HG03457 (cell line): ENCODE results near the gene DNAJC5.

ENCODE experiments used
- ATAC-seq: cut with Tn5 transposase; IDR thresholded peaks from one replicate; pipeline ENCODE4 v1.9.1; 2021; ENCODE audit warnings: moderate number of reproducible peaks; ENCODE audit not compliant: unreplicated experiment

The DNAJC5 gene

GRCh38 chr20:63883201-63883593, 11.7 kb upstream of the DNAJC5 start:
- no peak for ATAC-seq

GRCh38 chr20:63884506-63885263, 10.2 kb upstream of the DNAJC5 start:
- ATAC-seq, result no peak

- no peak for ATAC-seq
Observed at GRCh38 chr20:63885264-63886053, 9.5 kb upstream of the DNAJC5 start.

- ATAC-seq, result no peak
Observed at GRCh38 chr20:63886054-63886419, 8.9 kb upstream of the DNAJC5 start.

GRCh38 chr20:63886921-63887320, 8.0 kb upstream of the DNAJC5 start:
- ATAC-seq, result no peak

- no peak for ATAC-seq
Observed at GRCh38 chr20:63889241-63890200, 5.4 kb upstream of the DNAJC5 start.

DNA sequence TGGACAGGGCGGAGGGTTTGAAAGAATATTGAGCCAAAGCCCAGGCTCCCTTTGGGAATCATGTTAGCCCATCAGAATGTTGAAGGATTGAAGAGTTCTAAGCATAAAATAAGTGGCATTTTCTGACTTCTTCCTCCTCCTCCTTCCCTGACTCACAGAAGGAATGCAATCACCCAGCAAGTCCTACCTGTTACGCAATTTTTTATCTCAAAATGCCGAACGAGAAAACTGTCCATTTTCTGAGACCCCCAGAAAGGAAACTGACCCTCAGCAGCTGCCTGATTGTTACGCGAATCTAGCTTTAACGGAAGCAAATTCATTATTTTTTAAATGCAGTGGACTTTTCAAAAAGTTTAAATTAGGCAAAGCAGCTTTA, 4.7 kb upstream of the DNAJC5 start:
- no peak for ATAC-seq

DNA sequence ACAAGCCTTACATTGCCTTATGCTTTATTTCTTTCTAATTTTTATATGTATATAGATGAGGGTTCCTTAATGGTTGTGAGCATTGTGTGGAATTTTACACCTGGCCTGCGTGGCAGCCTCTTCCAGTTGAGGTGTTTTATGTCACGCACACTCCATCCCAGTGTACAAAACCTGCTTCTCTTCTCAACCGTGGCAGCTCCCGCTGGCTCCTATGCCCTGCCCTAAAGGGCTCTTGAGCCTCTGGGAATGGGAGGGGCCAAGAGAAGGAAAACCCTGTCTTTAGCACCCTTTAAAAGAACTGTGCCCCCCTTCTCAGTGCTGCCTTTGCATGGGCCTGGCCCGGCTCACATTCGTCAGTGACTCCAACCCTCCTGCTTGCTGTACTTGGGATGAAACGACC, 4.3 kb upstream of the DNAJC5 start:
- ATAC-seq, result no peak

DNA sequence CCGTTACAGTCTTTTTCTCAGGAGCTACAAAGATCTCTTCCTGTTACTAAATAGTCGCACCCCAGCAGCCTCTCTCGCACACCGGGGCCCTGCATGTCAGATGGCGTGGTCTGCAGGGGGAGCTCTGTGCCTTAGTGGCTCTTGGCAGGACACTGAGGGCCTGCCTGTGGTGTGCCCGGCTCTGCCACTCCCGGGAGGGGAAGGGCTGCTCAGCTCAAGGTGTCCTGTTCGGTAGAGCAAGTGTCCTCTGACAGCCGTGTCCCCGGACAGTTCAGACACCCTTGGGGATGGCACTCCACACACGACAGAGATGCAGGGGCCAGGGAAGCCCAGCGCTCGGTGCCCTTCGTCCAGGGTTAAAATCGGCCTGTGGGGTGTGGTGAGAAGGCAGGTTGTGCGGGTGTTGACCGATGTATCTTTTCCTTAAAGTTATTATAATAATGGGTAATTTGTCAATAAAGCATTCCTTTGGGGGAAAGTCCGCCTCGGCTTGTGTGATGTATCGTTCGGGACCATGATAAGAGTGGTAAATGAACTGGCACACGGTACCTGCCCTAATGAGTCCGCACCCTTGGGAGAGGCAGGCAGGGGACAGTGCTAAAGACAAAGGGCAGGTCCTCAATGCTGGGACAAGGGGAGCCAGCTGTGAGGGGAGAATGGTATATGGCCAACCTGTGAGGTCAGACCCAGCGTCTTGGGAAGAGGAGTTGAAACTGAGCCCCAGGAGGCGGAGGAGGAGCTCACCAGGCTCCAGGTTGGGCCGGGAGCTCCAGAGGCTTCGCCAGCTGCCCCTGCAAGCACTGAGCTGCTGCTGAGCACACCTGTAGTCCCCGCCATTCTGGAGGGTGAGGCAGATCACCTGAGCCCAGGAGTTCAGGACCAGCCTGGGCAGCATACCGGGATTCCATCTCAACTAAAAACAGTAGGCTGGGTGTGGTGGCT, 3.6 kb upstream of the DNAJC5 start:
- ATAC-seq, result no peak

DNA sequence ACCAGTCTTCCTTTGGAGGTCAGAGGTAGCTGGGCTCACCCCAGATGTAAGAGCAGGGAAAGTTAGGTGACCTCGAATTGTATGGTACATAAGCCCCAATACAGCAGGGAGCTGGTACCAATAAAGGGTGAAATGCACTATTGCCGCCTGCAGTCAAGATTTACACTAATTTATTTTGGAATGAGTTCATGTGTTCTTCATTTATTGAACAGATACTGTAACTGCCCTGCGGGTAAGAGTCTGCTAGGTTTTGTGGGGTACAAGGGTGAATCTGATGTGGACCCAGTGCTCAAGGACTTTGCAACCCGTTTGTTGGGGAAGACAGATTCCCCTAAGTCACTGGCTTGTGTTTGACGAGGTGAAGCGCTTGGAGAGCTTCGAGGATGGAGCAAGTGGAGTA, 2.5 kb upstream of the DNAJC5 start:
- no peak for ATAC-seq

DNA sequence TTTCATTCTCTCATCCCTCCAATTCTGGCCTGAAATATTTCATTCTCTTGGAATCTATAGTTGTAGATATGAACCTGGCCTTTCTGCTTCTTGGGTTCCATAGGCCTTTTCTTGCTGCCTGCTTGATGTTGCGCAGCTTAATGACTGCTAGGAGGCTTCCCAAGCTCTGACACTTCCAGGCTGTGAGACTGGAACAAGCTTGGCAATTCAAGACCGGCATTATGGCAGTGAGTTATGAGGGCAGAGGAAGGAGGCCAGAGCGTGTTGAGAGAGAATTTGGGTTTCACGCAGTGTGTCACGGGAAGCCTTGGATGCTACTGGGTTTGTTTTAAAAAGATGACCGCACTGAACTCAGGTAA, 948 bp upstream of the DNAJC5 start:
- ATAC-seq, result no peak

- ATAC-seq, result no peak
Observed at GRCh38 chr20:63895202-63895951, 451 bp downstream of the DNAJC5 start.

GRCh38 chr20:63895952-63896263, 982 bp downstream of the DNAJC5 start:
- ATAC-seq, result no peak

DNA sequence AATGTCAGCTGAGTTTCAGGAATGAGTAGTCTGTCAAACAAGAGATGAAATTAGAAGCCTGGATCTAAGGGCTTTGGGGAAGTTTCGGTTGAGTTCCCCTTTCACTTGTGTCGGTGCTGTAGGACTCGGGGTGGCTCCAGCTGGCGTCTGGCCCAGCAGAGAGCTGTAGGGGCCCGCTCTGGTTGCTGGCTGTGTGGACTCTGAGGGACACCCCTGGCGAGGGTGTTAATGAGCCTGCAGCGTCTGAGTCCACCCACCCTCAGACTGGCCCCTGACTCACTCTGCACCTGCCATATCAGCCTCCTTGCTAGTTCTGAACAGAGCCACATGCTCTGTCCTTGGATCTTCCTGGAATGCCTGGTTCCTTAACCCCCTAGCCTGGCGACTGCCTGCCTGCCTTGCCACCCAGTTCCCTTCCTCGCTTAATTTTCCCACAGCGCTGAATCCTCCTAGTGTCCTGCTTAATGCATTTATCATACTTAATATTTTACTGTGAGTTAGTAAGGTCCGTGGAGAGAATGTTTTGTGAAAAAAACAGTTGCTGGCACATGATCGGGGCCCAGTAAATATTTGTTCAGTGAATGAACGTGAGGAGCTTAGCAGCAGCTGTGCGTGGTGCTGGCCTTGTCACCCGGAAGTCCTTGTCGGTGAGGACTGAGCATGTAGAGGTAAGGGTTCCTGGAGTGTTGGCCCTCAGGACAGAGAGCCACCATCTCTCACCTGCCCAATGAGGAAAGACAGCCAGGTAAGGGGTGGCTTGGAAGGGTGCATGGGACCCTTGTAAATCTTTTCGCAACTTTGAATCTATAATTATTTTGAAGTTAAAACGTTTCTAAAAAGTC, 1.6 kb downstream of the DNAJC5 start:
- ATAC-seq, result no peak

DNA sequence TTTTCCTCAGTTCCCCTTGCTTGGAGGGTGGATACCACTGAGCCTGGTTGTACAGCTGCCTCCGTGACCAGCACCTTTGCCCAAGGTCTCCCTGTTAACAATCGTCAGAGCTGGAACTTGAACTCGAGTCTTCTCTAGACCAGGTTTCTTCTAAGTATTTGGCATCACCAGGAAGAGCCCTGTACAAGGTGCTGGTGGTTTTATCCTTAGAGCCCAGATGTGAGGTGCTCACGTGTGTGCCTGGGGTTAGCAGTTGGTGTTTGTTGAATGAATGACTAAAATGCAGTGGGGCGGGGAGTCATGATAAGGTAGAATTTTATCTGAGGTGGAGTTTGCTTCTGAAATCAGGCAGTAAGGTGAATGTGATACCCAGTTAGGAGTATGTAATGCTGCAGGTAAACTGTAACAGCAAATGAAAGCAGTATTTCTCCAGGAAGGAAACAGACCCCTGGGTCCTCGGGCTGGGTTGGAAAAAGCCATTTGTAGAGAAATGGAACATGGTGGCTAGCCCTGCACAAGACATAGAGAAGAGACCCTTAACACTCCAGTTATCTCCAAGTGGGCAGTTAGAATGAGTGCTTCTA, 3.1 kb downstream of the DNAJC5 start:
- no peak for ATAC-seq

- ATAC-seq, result no peak
Observed at GRCh38 chr20:63898882-63899558, 4.1 kb downstream of the DNAJC5 start.

DNA sequence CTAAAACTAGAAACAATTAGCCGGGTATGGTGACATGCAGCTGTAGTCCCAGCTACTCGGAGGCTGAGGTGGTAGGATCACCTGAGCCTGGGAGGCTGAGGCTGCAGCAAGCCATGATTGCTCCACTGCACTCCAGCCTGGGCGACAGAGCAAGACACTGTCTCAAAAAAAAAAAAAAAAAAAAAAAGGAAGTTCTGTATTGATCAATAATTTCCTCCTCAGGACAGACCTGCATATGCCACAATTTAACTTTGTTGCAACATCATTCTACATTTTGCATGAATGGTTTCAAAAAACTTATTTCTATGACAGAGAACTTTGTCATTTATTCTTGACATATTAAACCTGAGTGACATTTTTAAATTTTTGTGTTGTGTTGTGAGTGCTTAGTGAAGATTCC, 5.5 kb downstream of the DNAJC5 start:
- no peak for ATAC-seq
